HCT116 (cell line): Measurements from ENCODE around the gene RPL41. TPM values are rescaled to one million over a fixed set of nuclear protein-coding genes. Genes with fewer than 3 reads are reported as not detected.
A peak's percentile ranks its signal among the peaks of the same experiment; 100 is the strongest.

Experiments used
- ATAC-seq: fragments of 200-7000 bp; cut with Tn5 transposase; 2 replicates; pipeline ENCODE4 v1.9.1; 2020; ENCODE audit warnings: mild to moderate bottlenecking, moderate library complexity
- BruUV-seq: library from RNA; stranded (reverse); fragments of 400-500 nt; replicated peaks from 2 replicates; lab custom pipeline; 2021; lab: Mats Ljungman, UMichigan
- CTCF ChIA-PET: fragments of 300-600 bp; sonication (Branson Sonifier 250); formaldehyde crosslinking; loops from one replicate; lab custom pipeline; 2021; ENCODE audit warnings: antibody characterized with exemption; lab: Charles Lee
- POLR2A ChIA-PET: fragments of 300-600, 350-600 bp; sonication (Branson Sonifier 250); formaldehyde crosslinking; loops from one replicate; lab custom pipeline; 2021; ENCODE audit warnings: antibody characterized with exemption; lab: Charles Lee
- RAD21 ChIA-PET, 2 experiments: fragments of 300-600 bp; sonication (Branson Sonifier 250); formaldehyde crosslinking; loops; one replicate each; lab custom pipeline; 2023; ENCODE audit warnings: low total read pairs in 2 of 2; ENCODE audit not compliant: uncharacterized antibody in 2 of 2, unreplicated experiment in 2 of 2, low non-redundant PET in 1 of 2; lab: Charles Lee
- DNase-seq: peaks from one replicate; pipeline ENCODE4 v3.0.0-alpha.2; 2010; ENCODE audit warnings: low read depth, low spot score
- H2AFZ ChIP-seq: fragments of 200-600 bp; shearing (Covaris generic), sonication (generic); 2 replicates; pipeline ENCODE4 v1.6.1; 2017; ENCODE audit warnings: low read depth, mixed run types, mixed read lengths, antibody characterized with exemption, low read length; ENCODE audit not compliant: poor library complexity, severe bottlenecking
- H3K27ac ChIP-seq: 2 replicates; pipeline ENCODE4 v1.5.1; 2012; ENCODE audit warnings: low read depth, low read length
- H3K27me3 ChIP-seq: fragments of 200-600 bp; sonication (generic); 2 replicates; pipeline ENCODE4 v1.6.1; 2016; ENCODE audit warnings: mixed run types, low read length, mixed read lengths; ENCODE audit not compliant: insufficient read depth
- H3K36me3 ChIP-seq, 2 experiments: fragments of 200-500 bp in 1 of 2; fragments of 200-600 bp in 1 of 2; sonication (Bioruptor generic) in 1 of 2; sonication (generic) in 1 of 2; 2 replicates each; pipeline versions ENCODE4 v1.5.1 to v1.6.1; 2014 to 2016; ENCODE audit warnings: low read length in 2 of 2, inconsistent platforms in 1 of 2, mixed read lengths in 1 of 2, mixed run types in 1 of 2; ENCODE audit not compliant: insufficient read depth in 2 of 2, control insufficient read depth in 1 of 2
- H3K4me1 ChIP-seq, 2 experiments: fragments of 200-600 bp in 1 of 2; sonication (generic) in 1 of 2; 2 replicates each; pipeline versions ENCODE4 v1.5.1 to v1.6.1; 2012 to 2017; ENCODE audit warnings: low read length in 2 of 2, inconsistent platforms in 1 of 2, mild to moderate bottlenecking in 1 of 2, mixed read lengths in 1 of 2, mixed run types in 1 of 2, moderate library complexity in 1 of 2; ENCODE audit not compliant: insufficient read depth in 2 of 2, control insufficient read depth in 1 of 2
- H3K4me2 ChIP-seq: fragments of 200-600 bp; sonication (generic); 2 replicates; pipeline ENCODE4 v1.6.1; 2017; ENCODE audit warnings: mixed run types, low read length, mixed read lengths
- H3K4me3 ChIP-seq, 2 experiments: fragments of 200-600 bp in 1 of 2; sonication (generic) in 1 of 2; replicated peaks in 1 of 2; 2 replicates each; pipeline ENCODE4 v1.5.1; 2011 to 2016; ENCODE audit warnings: low read length in 2 of 2, control low read depth in 1 of 2, low read depth in 1 of 2, mild to moderate bottlenecking in 1 of 2, mixed read lengths in 1 of 2, mixed run types in 1 of 2
- H3K79me2 ChIP-seq: fragments of 200-600 bp; sonication (generic); 2 replicates; pipeline ENCODE4 v1.6.1; 2017; ENCODE audit warnings: mild to moderate bottlenecking, mixed run types, low read length, moderate library complexity, mixed read lengths; ENCODE audit not compliant: insufficient read depth
- H3K9ac ChIP-seq: fragments of 200-600 bp; sonication (generic); 2 replicates; pipeline ENCODE4 v1.6.1; 2016; ENCODE audit warnings: low read length, mixed read lengths
- H3K9me2 ChIP-seq: fragments of 200-600 bp; sonication (generic), shearing (Covaris generic); 2 replicates; pipeline ENCODE4 v1.6.1; 2017; ENCODE audit warnings: mixed run types, mild to moderate bottlenecking, moderate library complexity; ENCODE audit not compliant: insufficient read depth
- H3K9me3 ChIP-seq, 2 experiments: fragments of 200-500 bp in 1 of 2; fragments of 200-600 bp in 1 of 2; sonication (Bioruptor generic) in 1 of 2; sonication (generic) in 1 of 2; 2 replicates each; pipeline ENCODE4 v1.6.1; 2014 to 2017; ENCODE audit warnings: low read length in 2 of 2, mixed read lengths in 2 of 2, inconsistent platforms in 1 of 2, low read depth in 1 of 2, mild to moderate bottlenecking in 1 of 2, mixed run types in 1 of 2, moderate library complexity in 1 of 2; ENCODE audit not compliant: control insufficient read depth in 1 of 2, insufficient read depth in 1 of 2
- H4K20me1 ChIP-seq: fragments of 200-600 bp; sonication (generic), shearing (Covaris generic); 2 replicates; pipeline ENCODE4 v1.6.1; 2017; ENCODE audit warnings: mixed run types, mild to moderate bottlenecking, moderate library complexity; ENCODE audit not compliant: insufficient read depth
- CTCF ChIP-seq, 3 experiments: fragments of 200-600 bp in 1 of 3; sonication (generic) in 1 of 3; IDR thresholded peaks in 2 of 3; conservative IDR thresholded peaks in 1 of 3; 2 replicates each; pipeline ENCODE4 v1.5.1; 2012 to 2017; ENCODE audit warnings: low read depth in 2 of 3, low read length in 2 of 3, antibody characterized with exemption in 1 of 3, borderline replicate concordance in 1 of 3, control low read depth in 1 of 3, mild to moderate bottlenecking in 1 of 3, mixed read lengths in 1 of 3, mixed run types in 1 of 3, moderate library complexity in 1 of 3; ENCODE audit not compliant: insufficient read depth in 1 of 3
- EGR1 ChIP-seq: IDR thresholded peaks from 2 replicates; pipeline ENCODE4 v1.6.1; 2012; ENCODE audit warnings: low read depth
- ELF1 ChIP-seq: IDR thresholded peaks from 2 replicates; pipeline ENCODE4 v1.6.1; 2012; ENCODE audit warnings: low read depth, borderline replicate concordance
- EZH2phosphoT487 ChIP-seq: fragments of 200-600 bp; IDR thresholded peaks from 2 replicates; pipeline ENCODE4 v1.6.1; 2018; ENCODE audit warnings: antibody characterized with exemption, borderline replicate concordance
- FOSL1 ChIP-seq: IDR thresholded peaks from 2 replicates; pipeline ENCODE4 v1.6.1; 2012; ENCODE audit warnings: low read depth
- JUND ChIP-seq: IDR thresholded peaks from 2 replicates; pipeline ENCODE4 v1.6.1; 2012
- MAX ChIP-seq: IDR thresholded peaks from 2 replicates; pipeline ENCODE4 v1.6.1; 2012
- POLR2A ChIP-seq: IDR thresholded peaks from 2 replicates; pipeline ENCODE4 v1.7.0; 2011; ENCODE audit warnings: borderline replicate concordance; ENCODE audit not compliant: insufficient read depth, insufficient read length; ENCODE audit errors: extremely low read depth
- POLR2AphosphoS5 ChIP-seq: IDR thresholded peaks from 2 replicates; pipeline ENCODE4 v1.6.1; 2011; ENCODE audit warnings: mild to moderate bottlenecking, low read depth, low read length, moderate library complexity
- RAD21 ChIP-seq: IDR thresholded peaks from 2 replicates; pipeline ENCODE4 v1.6.1; 2012; ENCODE audit warnings: low read depth, mild to moderate bottlenecking
- SP1 ChIP-seq: IDR thresholded peaks from 2 replicates; pipeline ENCODE4 v1.6.1; 2012; ENCODE audit warnings: low read depth
- SRF ChIP-seq: IDR thresholded peaks from 2 replicates; pipeline ENCODE4 v1.6.1; 2012; ENCODE audit warnings: low read depth
- TCF7L2 ChIP-seq: IDR thresholded peaks from 2 replicates; pipeline ENCODE4 v1.7.0; 2011; ENCODE audit warnings: borderline replicate concordance, inconsistent platforms; ENCODE audit not compliant: insufficient read depth, insufficient read length; ENCODE audit errors: extremely low read depth
- YY1 ChIP-seq: IDR thresholded peaks from 2 replicates; pipeline ENCODE4 v1.6.1; 2011; ENCODE audit warnings: low read length, low read depth, moderate library complexity, mild to moderate bottlenecking; ENCODE audit not compliant: insufficient replicate concordance; ENCODE audit errors: extremely low read depth
- ZBTB33 ChIP-seq: IDR thresholded peaks from 2 replicates; pipeline ENCODE4 v1.6.1; 2011; ENCODE audit warnings: mild to moderate bottlenecking, low read length, moderate library complexity; ENCODE audit not compliant: insufficient replicate concordance; ENCODE audit errors: extremely low read depth
- ZFX ChIP-seq: fragments of 450-650 bp; IDR thresholded peaks from 2 replicates; pipeline ENCODE4 v1.6.1; 2017
- ZNF274 ChIP-seq: fragments of 200-500 bp; sonication (Bioruptor generic); IDR thresholded peaks from 2 replicates; pipeline ENCODE4 v1.6.1; 2014; ENCODE audit warnings: mild to moderate bottlenecking, low read depth, low read length, inconsistent platforms
- intact Hi-C: fragments of 100-400 bp; cut with micrococcal nuclease; formaldehyde crosslinking; loops from 2 replicates; pipeline ENCODE4 v1.10.0; 2022
- total RNA-seq: library from RNA; stranded (reverse); gene quantifications from one replicate; pipeline ENCODE4 v1.2.1, GENCODE V29; 2021; ENCODE audit not compliant: unreplicated experiment
- TF ChIP-seq, protein P1 (sequence below): IDR thresholded peaks from 2 replicates; pipeline ENCODE4 v1.6.1; 2012

The RPL41 gene
- total RNA-seq, 1 experiment from 2014 or later: 4,327 TPM

- Histone ChIP-seq H3K9ac (peak overlapping the region; percentile 99), H3K4me2 (peak overlapping the region; percentile 96), H3K27ac (peak overlapping the region; percentile 85), H3K36me3 (peaks cover 35 to 48% of the 10 kb centered on the region in 2 experiments; a peak in 3 of 4 replicates), H3K4me1 (peaks cover 12 to 24% of the 10 kb centered on the region in 2 experiments), H3K79me2 (peaks cover 43% of the 10 kb centered on the region), H2AFZ (no peak overlapping the region), H3K9me3 (no peaks in the 10 kb centered on the region), H4K20me1 (no peaks in the 10 kb centered on the region), H3K4me3 (peak overlapping the region; percentile 78 to 96), H3K9me2 (no peaks in the 10 kb centered on the region), H3K27me3 (no peaks in the 10 kb centered on the region)
- no peak for TF ChIP-seq YY1
- TF ChIP-seq EZH2phosphoT487: no peak
- no peak for TF ChIP-seq EGR1
- TF ChIP-seq ZFX: no peak
- no peak for TF ChIP-seq ZBTB33
- TF ChIP-seq SP1: no peak
- TF ChIP-seq ELF1: no peak
- TF ChIP-seq ZNF274: no peak
- TF ChIP-seq SRF: no peak
- no peak for TF ChIP-seq POLR2AphosphoS5
- TF ChIP-seq CTCF (IDR thresholded peaks at IDR 0.05 in 2 of 3, conservative IDR thresholded peaks at IDR 0.05 in 1 of 3; ENCODE audit: borderline replicate concordance in 1 of 3, insufficient read depth in 1 of 3, low read depth in 2 of 3, low read length in 2 of 3): no peak
- TF ChIP-seq POLR2A: no peak
- no peak for TF ChIP-seq RAD21
- TF ChIP-seq FOSL1: no peak
- no peak for TF ChIP-seq TCF7L2
- no peak for TF ChIP-seq JUND
- no peak for TF ChIP-seq MAX
- TF ChIP-seq, protein P1, sequence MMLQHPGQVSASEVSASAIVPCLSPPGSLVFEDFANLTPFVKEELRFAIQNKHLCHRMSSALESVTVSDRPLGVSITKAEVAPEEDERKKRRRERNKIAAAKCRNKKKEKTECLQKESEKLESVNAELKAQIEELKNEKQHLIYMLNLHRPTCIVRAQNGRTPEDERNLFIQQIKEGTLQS: no peak
- DNase-seq (no peak), ATAC-seq (peak; percentile 55)
- ChIA-PET CTCF (interaction anchor here (1.1 to 1.4 kb wide), 2 partner anchors 31 to 41 kb away, joined by 4 to 5 read pairs; partner anchors contain the start of genes SMARCC2 and ZC3H10), POLR2A (interaction anchor here (1.3 to 1.8 kb wide), 2 partner anchors 31 to 41 kb away, joined by 5 to 7 read pairs; partner anchors contain the start of genes ESYT1 and ZC3H10), RAD21 (no interaction called here)
- intact Hi-C loops: loop anchor here (2.0 kb wide), 1 partner anchor 40 kb away; the partner anchor contains the start of gene ZC3H10
- BruUV-seq: TSS peak; percentile 67
These were observed 42.6 kb downstream of the RPL41 start for GRCh38 chr12:56158926-56159461.
